Neural cell (in vitro differentiated cells): ENCODE data around the gene SLC24A3. TPM values are rescaled to one million over a fixed set of nuclear protein-coding genes. Genes with fewer than 3 reads are reported as not detected.

ENCODE experiments used
- H2AFZ ChIP-seq: fragments of 200-600, 300-800 bp; sonication (generic), shearing (Covaris generic); 2 replicates; pipeline ENCODE4 v1.6.0; 2014; ENCODE audit warnings: low read depth, mild to moderate bottlenecking, antibody characterized with exemption, low read length, moderate library complexity
- H3F3A ChIP-seq: fragments of 200-600 bp; shearing (Covaris generic); 2 replicates; pipeline ENCODE4 v1.6.1; 2016; ENCODE audit warnings: mild to moderate bottlenecking, moderate library complexity, mixed read lengths, antibody characterized with exemption, low read length; ENCODE audit not compliant: insufficient read depth, poor library complexity, severe bottlenecking
- H3K27ac ChIP-seq: fragments of 200-600, 300-800 bp; sonication (generic), shearing (Covaris generic); 2 replicates; pipeline ENCODE4 v1.5.1; 2014; ENCODE audit warnings: mild to moderate bottlenecking, low read length, moderate library complexity
- H3K27me3 ChIP-seq: fragments of 300-800, 200-600 bp; sonication (generic), shearing (Covaris generic); 2 replicates; pipeline ENCODE4 v1.6.0; 2014; ENCODE audit warnings: mild to moderate bottlenecking, low read depth, low read length, moderate library complexity; ENCODE audit not compliant: insufficient read depth
- H3K36me3 ChIP-seq: fragments of 300-800, 200-600 bp; sonication (generic), shearing (Covaris generic); 2 replicates; pipeline ENCODE4 v1.5.1; 2014; ENCODE audit warnings: mild to moderate bottlenecking, antibody characterized with exemption, low read length, moderate library complexity; ENCODE audit not compliant: insufficient read depth
- H3K4me2 ChIP-seq: fragments of 300-800, 200-600 bp; sonication (generic), shearing (Covaris generic); 2 replicates; pipeline ENCODE4 v1.6.0; 2014; ENCODE audit warnings: mild to moderate bottlenecking, low read length
- H3K4me3 ChIP-seq: fragments of 300-800, 200-600 bp; sonication (generic), shearing (Covaris generic); 2 replicates; pipeline ENCODE4 v1.5.1; 2014; ENCODE audit warnings: mild to moderate bottlenecking, low read length, moderate library complexity
- H3K79me2 ChIP-seq: fragments of 200-600 bp; shearing (Covaris generic); replicated peaks from 2 replicates; pipeline ENCODE4 v1.6.0; 2014; ENCODE audit warnings: mild to moderate bottlenecking, low read length, moderate library complexity; ENCODE audit not compliant: insufficient read depth
- H3K9ac ChIP-seq: fragments of 300-800, 200-600 bp; sonication (generic), shearing (Covaris generic); 2 replicates; pipeline ENCODE4 v1.6.1; 2016; ENCODE audit warnings: mild to moderate bottlenecking, low read length, mixed read lengths
- H3K9me2 ChIP-seq: fragments of 200-600 bp; shearing (Covaris generic); 2 replicates; pipeline ENCODE4 v1.6.1; 2016; ENCODE audit warnings: mild to moderate bottlenecking, low read length, mixed read lengths; ENCODE audit not compliant: insufficient read depth
- H3K9me3 ChIP-seq: fragments of 200-600, 300-800 bp; sonication (generic), shearing (Covaris generic); 2 replicates; pipeline ENCODE4 v1.6.1; 2016; ENCODE audit warnings: mild to moderate bottlenecking, mixed run types, low read length, moderate library complexity, mixed read lengths
- H4K20me1 ChIP-seq: fragments of 200-600 bp; shearing (Covaris generic); 2 replicates; pipeline ENCODE4 v1.6.1; 2016; ENCODE audit warnings: mild to moderate bottlenecking, mixed run types; ENCODE audit not compliant: insufficient read depth
- CTCF ChIP-seq: fragments of 450-650 bp; IDR thresholded peaks from 2 replicates; pipeline ENCODE4 v1.5.1; 2014; ENCODE audit warnings: antibody characterized with exemption, mild to moderate bottlenecking, moderate library complexity; ENCODE audit not compliant: poor library complexity, severe bottlenecking
- EP300 ChIP-seq: fragments of 450-650 bp; conservative IDR thresholded peaks from 2 replicates; pipeline ENCODE4 v1.6.1; 2014; ENCODE audit warnings: antibody characterized with exemption, mild to moderate bottlenecking, moderate library complexity; ENCODE audit not compliant: poor library complexity, severe bottlenecking
- EZH2 ChIP-seq: fragments of 200-600, 300-800 bp; shearing (Covaris generic), sonication (generic); IDR thresholded peaks from 2 replicates; pipeline ENCODE4 v1.6.1; 2014; ENCODE audit warnings: antibody characterized with exemption, low read length, borderline replicate concordance, mild to moderate bottlenecking; ENCODE audit not compliant: insufficient read depth, poor library complexity, severe bottlenecking
- MXI1 ChIP-seq: fragments of 450-650 bp; conservative IDR thresholded peaks from 2 replicates; pipeline ENCODE4 v1.6.1; 2014; ENCODE audit warnings: antibody characterized with exemption, mild to moderate bottlenecking; ENCODE audit not compliant: poor library complexity, severe bottlenecking
- POLR2AphosphoS5 ChIP-seq: IDR thresholded peaks from 2 replicates; pipeline ENCODE4 v1.6.1; 2012
- RAD21 ChIP-seq: fragments of 450-650 bp; conservative IDR thresholded peaks from 2 replicates; pipeline ENCODE4 v1.6.1; 2014; ENCODE audit warnings: antibody characterized with exemption, mild to moderate bottlenecking, moderate library complexity
- REST ChIP-seq: IDR thresholded peaks from 2 replicates; pipeline ENCODE4 v1.6.1; 2012; ENCODE audit warnings: borderline replicate concordance
- SMC3 ChIP-seq: fragments of 450-650 bp; conservative IDR thresholded peaks from 2 replicates; pipeline ENCODE4 v1.6.1; 2014; ENCODE audit warnings: antibody characterized with exemption, mild to moderate bottlenecking, moderate library complexity; ENCODE audit not compliant: poor library complexity
- TAF1 ChIP-seq: IDR thresholded peaks from 2 replicates; pipeline ENCODE4 v1.6.1; 2012; ENCODE audit warnings: low read depth
- polyA plus RNA-seq: library from polyadenylated mRNA; depleted of rRNA; stranded (reverse); fragments of >200 nt; gene quantifications from 2 replicates; pipeline ENCODE4 v1.2.3, GENCODE V29; 2014

The SLC24A3 gene
- polyA plus RNA-seq, 1 donor from 2014 or later = 6.5 TPM

GRCh38 chr20:19547547-19547946 is 335.1 kb downstream of the SLC24A3 start:
- TF ChIP-seq CTCF = no peak
- TF ChIP-seq EZH2 = no peak
- no peak for TF ChIP-seq RAD21
- no peak for TF ChIP-seq POLR2AphosphoS5
- TF ChIP-seq REST = no peak
- no peak for TF ChIP-seq SMC3
- H4K20me1 ChIP-seq = no peaks in the 10 kb centered on the region
- no peaks in the 10 kb centered on the region for H3K36me3 ChIP-seq
- no peaks in the 10 kb centered on the region for H3K9me3 ChIP-seq
- no peaks in the 10 kb centered on the region for H3K79me2 ChIP-seq
- no peak overlapping the region for H3K4me3 ChIP-seq
- no peak overlapping the region for H3K4me2 ChIP-seq
- no peak overlapping the region for H3K9ac ChIP-seq
- no peaks in the 10 kb centered on the region for H3F3A ChIP-seq
- no peak overlapping the region for H3K27ac ChIP-seq
- no peaks in the 10 kb centered on the region for H3K9me2 ChIP-seq
- no peak overlapping the region for H2AFZ ChIP-seq
- H3K27me3 ChIP-seq = no peaks in the 10 kb centered on the region

- Histone ChIP-seq H3K4me2 (no peak overlapping the region), H3K9ac (no peak overlapping the region), H3K27me3 (no peaks in the 10 kb centered on the region), H3K36me3 (no peaks in the 10 kb centered on the region), H3K9me3 (no peaks in the 10 kb centered on the region), H3K4me3 (no peak overlapping the region), H3K27ac (no peak overlapping the region), H3K79me2 (no peaks in the 10 kb centered on the region), H3K9me2 (no peaks in the 10 kb centered on the region), H4K20me1 (no peaks in the 10 kb centered on the region), H3F3A (no peaks in the 10 kb centered on the region), H2AFZ (no peak overlapping the region)
- TF ChIP-seq EZH2 (no peak), TAF1 (no peak), REST (no peak), CTCF (no peak), SMC3 (no peak), RAD21 (no peak), EP300 (no peak), MXI1 (no peak), POLR2AphosphoS5 (no peak)
Observed at GRCh38 chr20:19549896-19550295, 337.5 kb downstream of the SLC24A3 start.
